Sigmoid colon (tissue), 7 donors: ENCODE results near the gene TIMELESS. TPM values are rescaled to one million over a fixed set of nuclear protein-coding genes. Genes with fewer than 3 reads are reported as not detected.

Source experiments
- DNase-seq: peaks from one replicate; pipeline ENCODE4 v3.0.0-alpha.2; 2019
- H3K27ac ChIP-seq, 4 donors: fragments of 200-600 bp; sonication (generic); one replicate each; pipeline ENCODE4 v1.5.1; 2016 to 2019; ENCODE audit warnings: mild to moderate bottlenecking in 1 of 4
- H3K27me3 ChIP-seq, 3 donors: fragments of 200-600 bp; sonication (generic); one replicate each; pipeline ENCODE4 v1.5.1; 2019; ENCODE audit warnings: mild to moderate bottlenecking in 1 of 3
- H3K36me3 ChIP-seq, 4 donors: fragments of 200-600 bp; sonication (generic); one replicate each; pipeline ENCODE4 v1.5.1; 2016 to 2019
- H3K4me1 ChIP-seq, 4 donors: fragments of 200-600 bp; sonication (generic); one replicate each; pipeline ENCODE4 v1.5.1; 2017 to 2019
- H3K4me3 ChIP-seq, 4 donors: fragments of 200-600 bp; sonication (generic); one replicate each; pipeline ENCODE4 v1.5.1; 2017 to 2019; ENCODE audit warnings: mild to moderate bottlenecking in 2 of 4, moderate library complexity in 1 of 4
- H3K9me3 ChIP-seq, 4 donors: fragments of 200-600 bp in 3 of 4; sonication (generic) in 3 of 4; one replicate each; pipeline versions ENCODE4 v1.5.1 to v1.6.1; 2013 to 2019
- EP300 ChIP-seq, 4 donors: sonication (generic); formaldehyde crosslinking; IDR thresholded peaks; one replicate each; pipeline ENCODE4 v1.6.1; 2017; ENCODE audit warnings: antibody characterized with exemption in 4 of 4
- POLR2A ChIP-seq, 2 donors: fragments of 450-650 bp; IDR thresholded peaks; one replicate each; pipeline ENCODE4 v1.6.1; 2016; ENCODE audit warnings: antibody characterized with exemption in 2 of 2, mild to moderate bottlenecking in 2 of 2, moderate library complexity in 2 of 2
- POLR2AphosphoS5 ChIP-seq, 4 donors: sonication (generic); formaldehyde crosslinking; IDR thresholded peaks; one replicate each; pipeline ENCODE4 v1.6.1; 2017; ENCODE audit warnings: antibody characterized with exemption in 4 of 4
- WGBS, 2 donors: extraction: QIAGEN DNeasy Blood & Tissue Kit; methylation state at CpG; one replicate each; pipeline ENCODE4 v1.1.7; 2013; 5-methylcytosine and 5-hydroxymethylcytosine counted together
- intact Hi-C: fragments of 100-400 bp; cut with DNase I; formaldehyde crosslinking; loops from one replicate; pipeline ENCODE4 v1.15.1; 2023
- polyA plus RNA-seq, 3 donors: library from polyadenylated mRNA; stranded (reverse); fragments of 200-250 nt; gene quantifications; one replicate each; pipeline ENCODE4 v1.2.3, GENCODE V29; 2013
- total RNA-seq, 4 donors: library from RNA; depleted of rRNA; stranded (reverse); fragments of >200 nt; gene quantifications; one replicate each; pipeline ENCODE4 v1.1.0, GENCODE V29; 2016
- TF ChIP-seq, protein P1 (sequence below), 4 experiments: fragments of 450-650 bp in 3 of 4; fragments of 200-600 bp in 1 of 4; IDR thresholded peaks; one replicate each; pipeline ENCODE4 v1.5.1; 2016 to 2019; ENCODE audit warnings: antibody characterized with exemption in 4 of 4, mild to moderate bottlenecking in 3 of 4, moderate library complexity in 2 of 4
- donor health status: healthy with polysubstance abuse.
- donor health status: Bipolar disorder and iron deficiency.
- donor health status: healthy.

The TIMELESS gene
- total and polyA plus RNA-seq, 7 donors: 1.8 to 15.3 (median 3.2) TPM

- Histone ChIP-seq H3K4me1 (no peaks in the 10 kb centered on the region), H3K36me3 (no peaks in the 10 kb centered on the region), H3K9me3 (no peaks in the 10 kb centered on the region), H3K4me3 (no peak overlapping the region), H3K27ac (no peak overlapping the region), H3K27me3 (no peaks in the 10 kb centered on the region)
- 93% methylated on average over 16 of the region's 16 CpGs for WGBS, 2 donors
- intact Hi-C loops: no loop called here
- DNase-seq: no peak
- no peak for TF ChIP-seq POLR2A (IDR thresholded peaks at IDR 0.05)
- TF ChIP-seq EP300 (IDR thresholded peaks at IDR 0.05): no peak
- no peak for TF ChIP-seq POLR2AphosphoS5 (IDR thresholded peaks at IDR 0.05)
- TF ChIP-seq, protein P1, sequence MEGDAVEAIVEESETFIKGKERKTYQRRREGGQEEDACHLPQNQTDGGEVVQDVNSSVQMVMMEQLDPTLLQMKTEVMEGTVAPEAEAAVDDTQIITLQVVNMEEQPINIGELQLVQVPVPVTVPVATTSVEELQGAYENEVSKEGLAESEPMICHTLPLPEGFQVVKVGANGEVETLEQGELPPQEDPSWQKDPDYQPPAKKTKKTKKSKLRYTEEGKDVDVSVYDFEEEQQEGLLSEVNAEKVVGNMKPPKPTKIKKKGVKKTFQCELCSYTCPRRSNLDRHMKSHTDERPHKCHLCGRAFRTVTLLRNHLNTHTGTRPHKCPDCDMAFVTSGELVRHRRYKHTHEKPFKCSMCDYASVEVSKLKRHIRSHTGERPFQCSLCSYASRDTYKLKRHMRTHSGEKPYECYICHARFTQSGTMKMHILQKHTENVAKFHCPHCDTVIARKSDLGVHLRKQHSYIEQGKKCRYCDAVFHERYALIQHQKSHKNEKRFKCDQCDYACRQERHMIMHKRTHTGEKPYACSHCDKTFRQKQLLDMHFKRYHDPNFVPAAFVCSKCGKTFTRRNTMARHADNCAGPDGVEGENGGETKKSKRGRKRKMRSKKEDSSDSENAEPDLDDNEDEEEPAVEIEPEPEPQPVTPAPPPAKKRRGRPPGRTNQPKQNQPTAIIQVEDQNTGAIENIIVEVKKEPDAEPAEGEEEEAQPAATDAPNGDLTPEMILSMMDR (IDR thresholded peaks at IDR 0.05): no peak
These were observed 66.6 kb downstream of the TIMELESS start for GRCh38 chr12:56382611-56383010.

- intact Hi-C loops: no loop called here
- no peak overlapping the region for H3K4me3 ChIP-seq
- H3K36me3 ChIP-seq: no peaks in the 10 kb centered on the region
- no peaks in the 10 kb centered on the region for H3K9me3 ChIP-seq
- TF ChIP-seq POLR2A (IDR thresholded peaks at IDR 0.05): no peak
- TF ChIP-seq EP300 (IDR thresholded peaks at IDR 0.05): no peak
- TF ChIP-seq, protein P1 (IDR thresholded peaks at IDR 0.05): no peak
- no peak for TF ChIP-seq POLR2AphosphoS5 (IDR thresholded peaks at IDR 0.05)
- no peaks in the 10 kb centered on the region for H3K4me1 ChIP-seq
- H3K27ac ChIP-seq: no peak overlapping the region
- H3K27me3 ChIP-seq: no peaks in the 10 kb centered on the region
- no peak for DNase-seq
- 40 to 66% methylated on average over 1 of the region's 1 CpG for WGBS, 2 donors
These were observed 71.3 kb downstream of the TIMELESS start for GRCh38 chr12:56377989-56378316.

- H3K27ac ChIP-seq: no peak overlapping the region
- no peaks in the 10 kb centered on the region for H3K4me1 ChIP-seq
- H3K9me3 ChIP-seq: no peaks in the 10 kb centered on the region
- TF ChIP-seq EP300 (IDR thresholded peaks at IDR 0.05) (no peak), POLR2AphosphoS5 (IDR thresholded peaks at IDR 0.05) (no peak)
- intact Hi-C loops: no loop called here
- no peak overlapping the region for H3K4me3 ChIP-seq
- H3K27me3 ChIP-seq: no peaks in the 10 kb centered on the region
- 81 to 82% methylated on average over 4 of the region's 4 CpGs for WGBS, 2 donors
- DNase-seq: no peak
- H3K36me3 ChIP-seq: no peaks in the 10 kb centered on the region
These were observed 71.8 kb downstream of the TIMELESS start for GRCh38 chr12:56377310-56377988.

GRCh38 chr12:56375598-56376434 lies 73.4 kb downstream of the TIMELESS start:
- DNase-seq: no peak
- Histone ChIP-seq H3K36me3 (no peaks in the 10 kb centered on the region), H3K27ac (no peak overlapping the region), H3K4me3 (no peak overlapping the region), H3K9me3 (no peaks in the 10 kb centered on the region), H3K27me3 (no peaks in the 10 kb centered on the region), H3K4me1 (no peaks in the 10 kb centered on the region)
- intact Hi-C loops: no loop called here
- TF ChIP-seq EP300 (IDR thresholded peaks at IDR 0.05) (no peak), POLR2A (IDR thresholded peaks at IDR 0.05) (no peak), POLR2AphosphoS5 (IDR thresholded peaks at IDR 0.05) (no peak)
- TF ChIP-seq, protein P1 (IDR thresholded peaks at IDR 0.05): no peak
- WGBS, 2 donors: 73 to 86% methylated on average over 11 of the region's 11 CpGs

GRCh38 chr12:56374726-56375597 lies 74.3 kb downstream of the TIMELESS start:
- intact Hi-C loops: no loop called here
- Histone ChIP-seq H3K27me3 (no peaks in the 10 kb centered on the region), H3K4me1 (no peaks in the 10 kb centered on the region), H3K36me3 (no peaks in the 10 kb centered on the region), H3K27ac (no peak overlapping the region), H3K4me3 (no peak overlapping the region), H3K9me3 (no peaks in the 10 kb centered on the region)
- no peak for TF ChIP-seq POLR2A (IDR thresholded peaks at IDR 0.05)
- TF ChIP-seq, protein P1 (IDR thresholded peaks at IDR 0.05): no peak
- no peak for TF ChIP-seq EP300 (IDR thresholded peaks at IDR 0.05)
- TF ChIP-seq POLR2AphosphoS5 (IDR thresholded peaks at IDR 0.05): no peak
- 54 to 72% methylated on average over 7 of the region's 7 CpGs for WGBS, 2 donors
- DNase-seq: no peak
